ENCODE measurements around the gene TBX18.

Gene TBX18

GRCh38 chr6:84772428-84773132, 8.2 kb upstream of the TBX18 start:
- no peak for DNase-seq

- DNase-seq = no peak
These were observed 7.5 kb upstream of the TBX18 start for GRCh38 chr6:84771756-84772356.

GRCh38 chr6:84771125-84771755, 6.8 kb upstream of the TBX18 start:
- no peak for DNase-seq

- no peak for DNase-seq
These were observed 6.1 kb upstream of the TBX18 start for GRCh38 chr6:84770521-84770920.

GRCh38 chr6:84769306-84769705, 4.9 kb upstream of the TBX18 start:
- no peak for DNase-seq

GRCh38 chr6:84768442-84769174, 4.2 kb upstream of the TBX18 start:
- DNase-seq = no peak

GRCh38 chr6:84767526-84768201, 3.3 kb upstream of the TBX18 start:
- DNase-seq = no peak

- no peak for DNase-seq
These were observed 2.6 kb upstream of the TBX18 start for GRCh38 chr6:84766799-84767525.

- DNase-seq = no peak
These were observed 1.9 kb upstream of the TBX18 start for GRCh38 chr6:84766118-84766798.

GRCh38 chr6:84763886-84764331, 489 bp downstream of the TBX18 start:
- no peak for DNase-seq

- no peak for DNase-seq
These were observed 1.2 kb downstream of the TBX18 start for GRCh38 chr6:84763003-84763885.

GRCh38 chr6:84762220-84763002, 2.0 kb downstream of the TBX18 start:
- no peak for DNase-seq

- DNase-seq = no peak
These were observed 5.9 kb downstream of the TBX18 start for GRCh38 chr6:84758486-84758885.

GRCh38 chr6:84756877-84757276, 7.5 kb downstream of the TBX18 start:
- DNase-seq = no peak

- DNase-seq = no peak
These were observed 7.9 kb downstream of the TBX18 start for GRCh38 chr6:84756466-84756865.

GRCh38 chr6:84753173-84753572, 11.2 kb downstream of the TBX18 start:
- DNase-seq = no peak

- no peak for DNase-seq
These were observed 12.1 kb downstream of the TBX18 start for GRCh38 chr6:84752118-84752850.

- no peak for DNase-seq
These were observed 15.2 kb downstream of the TBX18 start for GRCh38 chr6:84749181-84749580.

GRCh38 chr6:84748376-84748775, 16.0 kb downstream of the TBX18 start:
- DNase-seq = no peak
